Stimulated activated CD8-positive, alpha-beta memory T cell treated with anti-CD3 and anti-CD28 coated beads, Interleukin-4, amount 100 ng/mL, for 4 hours (primary cell): Measurements from ENCODE around the gene MAPKAPK2.

Source experiments
- DNase-seq, 2 donors: peaks; one replicate each; pipeline ENCODE4 v3.0.0-alpha.2; 2020; ENCODE audit warnings: low read depth in 2 of 2, low spot score in 1 of 2

MAPKAPK2 gene

DNA sequence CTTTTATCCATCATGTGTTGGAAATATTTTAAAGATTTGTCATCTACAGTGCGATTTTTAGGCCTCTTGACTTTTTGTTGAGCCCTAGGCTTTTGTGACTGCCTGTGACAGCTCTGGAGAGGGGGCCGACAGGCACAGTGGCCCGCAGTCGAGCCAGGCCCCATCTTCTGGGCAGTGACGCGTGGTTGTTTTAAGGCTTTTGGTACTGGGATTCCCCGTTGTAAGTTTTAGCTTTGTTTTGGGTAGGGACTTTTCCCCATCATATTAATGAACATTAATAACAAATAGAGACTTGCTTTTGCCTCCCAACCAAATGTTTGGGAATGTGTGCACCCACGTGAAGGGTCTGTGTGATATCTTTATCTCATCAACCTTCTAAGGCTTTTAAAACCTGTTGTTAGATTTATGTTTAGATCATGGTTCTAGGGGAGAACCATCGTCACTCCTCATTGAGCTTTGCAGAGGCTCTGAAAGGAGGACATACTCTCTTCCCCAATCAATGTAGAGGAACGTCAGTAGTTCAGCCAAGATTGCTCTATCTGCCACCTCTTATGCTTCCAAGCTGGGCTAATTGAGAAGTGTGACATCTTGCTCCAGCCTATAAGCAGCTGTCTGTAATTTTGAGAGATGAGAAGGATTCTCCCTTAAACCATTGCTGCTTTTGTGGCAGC, 34.6 kb downstream of the MAPKAPK2 start:
- DNase-seq, result no peak

DNA sequence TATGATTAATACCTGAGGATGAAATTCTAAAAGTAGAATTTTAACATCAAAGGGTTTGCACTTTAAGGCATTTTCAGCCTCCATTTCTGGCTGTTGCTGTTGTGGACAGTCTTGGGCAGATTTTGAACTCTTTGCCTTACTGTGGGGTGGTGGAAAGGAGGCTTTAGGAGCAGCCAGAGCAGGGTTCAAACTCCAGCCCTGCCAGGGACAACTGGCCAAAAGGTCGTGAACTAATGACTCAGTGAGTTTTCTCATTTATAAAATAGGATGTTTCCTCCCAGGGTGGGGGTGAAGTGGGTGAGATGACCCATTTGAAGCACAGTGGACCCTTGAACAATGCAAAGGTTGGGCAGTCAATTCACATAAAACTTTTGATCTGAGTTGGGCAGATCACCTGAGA, 36.7 kb downstream of the MAPKAPK2 start:
- no peak for DNase-seq

DNA sequence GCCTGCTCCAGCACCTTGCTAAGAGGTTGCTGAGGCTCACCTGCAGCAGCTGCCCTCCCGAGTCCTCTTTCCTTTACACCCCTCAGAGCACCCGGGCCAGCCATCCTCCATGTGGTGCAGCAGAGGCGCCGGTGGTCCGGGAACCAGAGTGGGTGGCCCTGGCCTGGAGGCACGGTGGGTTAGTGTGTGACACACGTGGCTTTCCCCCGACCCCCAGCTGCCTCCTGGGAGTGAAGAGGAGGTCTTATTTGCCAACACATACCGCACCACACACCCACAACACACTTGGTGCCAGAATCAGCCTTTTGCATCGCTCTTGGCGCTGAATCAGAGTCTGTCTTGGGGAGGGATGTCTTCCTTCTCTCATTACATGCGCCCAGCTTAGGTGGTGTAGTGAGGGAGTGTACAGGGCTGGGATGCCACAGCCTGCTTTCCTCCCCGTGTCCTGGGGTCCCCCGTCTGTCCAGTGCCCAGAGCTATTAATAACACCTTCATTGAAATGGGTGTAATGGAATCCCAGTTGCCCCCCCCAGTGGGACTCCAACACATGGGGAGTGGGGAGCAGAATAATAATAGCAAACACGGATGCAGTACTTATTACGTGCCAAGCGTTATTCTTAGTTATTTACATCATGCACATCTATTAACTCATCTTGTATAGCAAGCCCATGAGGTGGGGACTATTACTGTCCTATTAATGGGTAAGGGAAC, 38.2 kb downstream of the MAPKAPK2 start:
- DNase-seq, result no peak

DNA sequence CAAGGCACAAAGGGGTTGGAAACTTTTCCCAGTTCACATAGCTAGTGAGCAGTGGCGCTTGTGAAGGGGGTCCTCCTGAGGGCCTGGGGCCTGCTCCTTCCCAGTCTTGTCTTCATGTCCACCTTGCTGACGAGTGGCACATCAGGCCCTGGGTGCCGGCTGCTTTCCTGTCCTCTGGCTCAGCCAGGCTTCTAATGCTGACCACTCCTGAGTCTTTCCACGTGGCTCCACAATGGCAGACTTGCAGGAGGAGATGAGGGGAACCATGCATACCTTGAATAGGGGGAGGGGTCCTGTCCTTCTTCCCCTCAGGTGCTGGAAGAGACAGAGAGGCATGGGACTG, 38.7 kb downstream of the MAPKAPK2 start:
- DNase-seq, result no peak

DNA sequence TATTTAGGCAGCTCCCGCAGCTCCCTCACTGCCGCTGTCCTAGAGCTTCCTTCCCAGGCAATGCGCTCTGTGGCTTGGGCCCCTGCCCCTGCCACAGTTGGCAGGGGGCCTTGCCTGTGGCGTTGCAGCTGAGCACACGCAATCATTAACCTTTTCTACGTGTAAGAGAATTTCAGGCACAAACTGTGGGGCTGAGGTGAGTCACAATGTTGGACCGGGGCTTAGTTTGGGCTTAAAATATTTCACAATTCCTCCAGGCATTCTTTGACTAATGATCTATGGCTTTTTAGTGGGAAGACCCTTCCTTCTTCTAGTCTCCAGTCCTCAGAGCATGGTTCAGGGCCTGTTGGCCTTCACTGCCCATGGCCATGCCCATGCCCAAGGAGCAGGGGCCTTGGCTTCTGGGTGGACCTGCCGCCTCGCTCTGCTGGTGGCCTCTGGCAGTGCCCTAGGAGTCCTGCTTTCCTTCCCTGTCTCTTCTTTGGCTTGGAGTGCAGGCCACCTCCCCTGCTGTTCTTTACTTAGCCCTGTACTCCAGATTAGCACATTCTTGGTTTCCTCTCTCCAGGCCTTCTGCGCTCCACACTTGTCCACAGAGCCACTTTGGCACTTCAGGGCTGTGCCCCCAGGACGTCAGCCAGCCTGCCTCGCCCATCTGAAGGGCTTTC, 39.2 kb downstream of the MAPKAPK2 start:
- DNase-seq, result no peak

DNA sequence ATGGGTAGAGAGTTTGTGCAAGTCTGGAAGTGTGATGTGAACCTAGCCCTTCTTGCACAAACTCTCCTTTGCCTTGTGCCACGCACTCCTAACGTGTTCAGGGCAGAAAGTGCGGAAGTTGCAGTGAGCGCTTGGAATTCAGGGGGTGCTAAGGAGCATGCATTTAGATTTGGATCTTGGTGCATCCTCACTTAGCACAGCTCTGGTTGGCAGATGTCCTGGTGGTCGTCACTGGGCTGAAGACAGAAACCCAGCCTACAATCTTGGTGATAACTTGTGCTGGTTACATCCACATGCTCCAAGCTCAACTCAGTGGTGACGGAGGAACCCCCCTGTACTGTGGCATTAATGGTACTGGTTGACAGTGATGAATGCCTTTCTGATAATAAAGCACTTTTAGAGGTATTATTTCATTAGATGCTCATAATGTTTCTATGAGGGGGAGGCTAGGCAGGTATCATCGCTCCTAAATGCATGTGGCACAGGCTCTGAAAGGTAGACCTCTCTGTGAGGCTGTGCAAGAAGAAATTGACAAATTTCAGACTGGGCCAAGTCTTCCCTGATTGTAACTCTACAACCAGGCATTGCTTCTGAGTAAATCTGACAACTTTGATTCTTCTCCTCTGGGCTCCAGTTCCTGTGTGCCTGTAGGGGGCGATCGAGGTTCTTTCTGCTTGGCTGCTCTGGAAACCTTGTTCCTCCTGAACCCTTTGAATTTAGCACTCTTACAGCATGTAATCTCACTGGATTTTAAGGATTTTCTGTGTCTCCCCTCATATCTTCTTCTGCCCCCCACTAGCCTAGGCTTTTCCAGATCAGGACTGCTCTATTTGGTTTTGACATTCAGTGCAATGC, 40.6 kb downstream of the MAPKAPK2 start:
- peak in 1 of 2 donors; percentile 28 for DNase-seq

DNA sequence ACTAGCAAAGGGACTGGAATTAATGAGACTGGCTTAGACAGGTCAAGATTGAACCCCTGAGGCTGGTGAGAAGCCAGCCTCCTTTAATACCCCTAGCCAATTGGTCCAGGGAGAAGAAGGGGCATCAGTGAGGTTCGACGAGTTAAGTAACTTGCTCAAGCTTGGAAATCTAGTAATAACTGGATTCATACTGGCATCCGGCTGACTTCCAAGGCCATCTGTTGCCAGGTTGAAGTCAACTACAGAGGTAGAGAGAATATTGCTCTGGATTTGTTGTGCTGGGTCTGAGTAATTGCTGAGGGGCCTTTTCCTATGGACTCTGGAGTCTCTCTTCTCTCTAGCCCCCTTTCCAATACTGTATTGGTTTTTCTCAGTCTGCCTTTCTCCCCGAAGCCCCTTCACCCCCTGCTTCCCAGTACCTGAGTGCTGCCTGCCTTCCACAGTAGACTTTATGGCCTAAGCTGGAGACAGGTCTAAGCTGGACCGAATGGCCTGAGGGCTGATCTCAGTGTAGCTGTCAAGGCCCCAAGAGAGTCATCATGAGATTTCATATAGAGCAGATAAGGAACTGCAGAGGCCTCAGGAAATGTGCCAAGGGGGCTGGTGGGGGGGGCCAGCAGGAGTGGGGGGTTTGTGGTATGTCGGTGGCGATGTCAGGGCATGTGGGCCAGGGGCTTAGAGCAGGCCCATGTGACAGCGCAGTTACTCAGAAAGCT, 43.4 kb downstream of the MAPKAPK2 start:
- DNase-seq, result no peak

DNA sequence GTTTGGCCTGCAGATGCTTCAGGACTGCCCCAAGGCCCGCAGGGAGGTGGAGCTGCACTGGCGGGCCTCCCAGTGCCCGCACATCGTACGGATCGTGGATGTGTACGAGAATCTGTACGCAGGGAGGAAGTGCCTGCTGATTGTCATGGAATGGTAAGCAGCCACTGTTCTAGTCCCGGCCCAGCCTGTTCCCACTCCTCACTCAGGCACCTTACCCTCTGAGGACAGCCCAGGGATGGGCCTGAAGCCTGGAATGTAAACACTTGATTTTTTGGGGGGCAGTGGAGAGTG, 43.9 kb downstream of the MAPKAPK2 start:
- no peak for DNase-seq

DNA sequence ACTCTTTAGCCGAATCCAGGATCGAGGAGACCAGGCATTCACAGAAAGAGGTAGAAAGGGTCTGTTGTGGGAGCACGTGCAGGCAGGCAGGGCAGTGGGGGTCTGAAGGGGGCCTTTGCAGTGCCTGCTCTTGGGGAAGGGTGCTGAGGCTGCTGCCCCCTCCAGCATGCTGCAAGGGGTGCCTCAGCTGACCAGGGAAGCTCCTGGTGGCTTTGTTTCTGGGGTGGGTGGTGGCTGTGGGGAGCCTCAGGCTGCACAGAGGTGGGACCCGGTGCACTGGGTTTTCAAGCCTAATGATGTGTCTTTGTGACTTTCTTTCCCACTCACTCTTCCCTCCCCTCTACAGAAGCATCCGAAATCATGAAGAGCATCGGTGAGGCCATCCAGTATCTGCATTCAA, 44.3 kb downstream of the MAPKAPK2 start:
- no peak for DNase-seq

DNA sequence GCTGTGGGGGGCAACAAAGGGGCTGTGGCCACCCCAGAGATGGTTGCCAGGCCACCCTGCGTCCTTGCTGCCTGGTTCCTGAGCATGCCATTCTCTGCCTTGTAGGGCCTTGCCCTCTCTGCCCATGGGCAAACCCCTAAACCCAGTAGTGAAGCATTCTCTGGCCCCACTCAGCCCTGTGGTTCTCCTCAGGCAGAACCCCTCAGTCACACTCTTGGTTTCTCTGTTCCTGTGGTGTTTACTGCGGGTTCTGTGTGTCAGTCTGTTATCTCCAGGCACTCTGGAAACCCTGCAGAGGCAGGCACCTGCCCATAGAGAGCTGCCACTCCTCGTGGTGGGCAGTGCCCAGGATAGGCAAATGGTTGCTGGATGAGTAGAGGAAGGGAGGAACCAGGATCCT, 44.8 kb downstream of the MAPKAPK2 start:
- no peak for DNase-seq

DNA sequence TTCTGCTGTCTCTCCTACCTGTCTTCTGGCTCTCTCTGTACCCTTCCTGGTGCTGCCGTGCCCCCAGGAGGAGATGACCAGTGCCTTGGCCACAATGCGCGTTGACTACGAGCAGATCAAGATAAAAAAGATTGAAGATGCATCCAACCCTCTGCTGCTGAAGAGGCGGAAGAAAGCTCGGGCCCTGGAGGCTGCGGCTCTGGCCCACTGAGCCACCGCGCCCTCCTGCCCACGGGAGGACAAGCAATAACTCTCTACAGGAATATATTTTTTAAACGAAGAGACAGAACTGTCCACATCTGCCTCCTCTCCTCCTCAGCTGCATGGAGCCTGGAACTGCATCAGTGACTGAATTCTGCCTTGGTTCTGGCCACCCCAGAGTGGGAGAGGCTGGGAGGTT, 47.8 kb downstream of the MAPKAPK2 start:
- DNase-seq, result no peak

DNA sequence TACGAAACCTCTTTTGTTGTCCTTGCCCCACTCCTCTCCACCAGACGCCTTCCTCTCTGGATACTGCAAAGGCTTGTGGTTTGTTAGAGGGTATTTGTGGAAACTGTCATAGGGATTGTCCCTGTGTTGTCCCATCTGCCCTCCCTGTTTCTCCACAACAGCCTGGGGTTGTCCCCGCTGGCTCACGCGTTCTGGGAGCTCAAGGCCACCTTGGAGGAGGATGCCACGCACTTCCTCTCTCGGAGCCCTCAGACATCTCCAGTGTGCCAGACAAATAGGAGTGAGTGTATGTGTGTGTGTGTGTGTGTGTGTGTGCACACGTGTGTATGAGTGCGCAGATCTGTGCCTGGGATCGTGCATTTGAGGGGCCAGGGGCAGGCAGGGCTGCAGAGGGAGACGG, 48.3 kb downstream of the MAPKAPK2 start:
- no peak for DNase-seq

DNA sequence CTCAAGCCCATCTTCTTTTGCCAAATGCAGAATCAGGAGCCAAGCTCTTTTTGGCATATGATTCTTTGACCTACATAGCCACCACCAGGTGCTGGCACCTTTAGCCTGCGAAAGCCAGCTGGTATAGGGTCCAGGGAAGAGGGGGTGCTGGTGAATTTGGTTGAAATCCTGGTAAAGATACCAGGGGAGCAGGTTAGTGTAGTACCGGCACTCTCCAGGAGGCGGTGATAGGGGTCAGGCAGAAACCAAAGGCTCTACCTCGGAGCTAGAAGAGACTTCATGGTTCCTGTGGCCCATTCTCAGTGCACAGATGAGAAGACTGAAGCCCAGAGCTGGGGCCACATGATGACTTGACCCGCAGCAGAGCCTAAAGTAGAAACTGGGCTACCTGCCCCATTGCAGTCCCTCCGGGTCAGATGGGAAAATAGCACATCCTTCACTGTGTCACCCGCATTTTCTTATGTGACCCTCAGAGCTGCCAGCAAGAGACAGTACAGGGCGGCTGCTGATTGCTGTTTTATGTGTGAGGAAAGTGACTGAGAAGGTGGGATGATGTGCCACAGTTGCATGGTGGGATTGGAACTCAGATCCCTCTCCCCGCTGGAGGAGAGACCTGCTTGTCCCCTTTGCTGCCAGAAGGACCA, 49.9 kb downstream of the MAPKAPK2 start:
- DNase-seq, result peak; percentile 50 to 77

DNA sequence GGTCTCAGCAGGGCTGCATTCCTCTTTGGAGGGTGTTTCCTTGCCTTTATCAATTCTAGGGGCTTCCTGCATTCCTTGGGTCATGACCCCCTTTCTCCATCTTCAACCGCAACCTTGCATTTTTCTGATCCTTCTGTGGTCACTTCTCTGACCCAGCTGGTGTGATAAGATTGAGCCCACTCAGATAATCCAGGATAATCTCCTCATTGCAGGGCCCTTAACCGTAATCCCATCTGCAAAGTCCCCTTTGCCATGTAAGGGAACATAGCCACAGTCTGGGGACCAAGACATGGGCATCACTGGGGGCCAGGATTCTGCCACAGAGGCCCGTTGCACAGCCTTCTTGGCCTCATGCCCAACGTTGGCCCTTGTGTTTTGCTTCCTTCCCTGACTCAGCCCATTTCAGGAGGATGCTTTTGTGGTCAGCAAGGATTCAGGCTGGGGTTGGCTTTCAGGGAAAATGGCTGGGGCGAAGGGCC, 50.9 kb downstream of the MAPKAPK2 start:
- DNase-seq, result no peak

DNA sequence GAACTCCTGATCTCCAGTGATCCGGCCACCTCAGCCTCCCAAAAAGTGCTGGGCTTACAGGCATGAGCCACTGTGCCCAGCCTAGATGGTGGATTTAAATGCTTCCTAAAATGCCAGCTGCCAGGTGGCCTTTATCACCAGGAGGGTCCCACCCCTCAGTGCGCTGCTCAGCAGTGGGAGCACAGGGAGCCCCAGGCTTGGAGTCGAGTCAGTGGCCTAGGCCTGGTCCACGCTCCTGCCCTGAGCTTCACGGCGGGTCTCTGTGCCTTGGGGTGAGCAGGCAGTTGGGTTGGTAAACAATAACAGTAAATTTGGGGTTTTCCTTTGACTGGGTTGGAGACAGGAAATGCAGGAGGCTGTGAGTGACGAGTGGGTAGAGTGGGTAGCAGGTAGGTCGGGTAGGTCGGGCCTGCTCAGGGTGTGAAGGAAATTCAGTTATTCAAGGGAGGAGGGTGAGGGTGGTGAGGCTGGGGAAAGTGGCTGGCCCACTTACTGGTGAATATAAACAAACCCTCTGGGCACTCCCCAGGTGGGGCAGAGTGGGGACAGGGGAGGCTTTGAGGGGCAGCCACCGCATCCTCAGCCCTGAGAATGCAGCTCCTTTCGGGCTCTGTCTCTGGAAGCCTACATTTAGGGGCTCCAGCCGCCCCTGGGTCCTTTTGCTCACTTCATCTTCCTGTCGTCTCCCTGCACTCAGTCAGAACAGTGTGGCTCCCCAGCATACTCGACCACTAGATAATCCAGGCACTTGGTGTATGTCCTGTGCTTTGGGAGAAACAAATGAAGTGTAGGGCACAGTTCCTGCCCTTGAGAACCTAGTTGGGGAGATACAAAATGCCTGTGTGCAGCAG, 52.4 kb downstream of the MAPKAPK2 start:
- DNase-seq, result peak in 1 of 2 donors; percentile 30

DNA sequence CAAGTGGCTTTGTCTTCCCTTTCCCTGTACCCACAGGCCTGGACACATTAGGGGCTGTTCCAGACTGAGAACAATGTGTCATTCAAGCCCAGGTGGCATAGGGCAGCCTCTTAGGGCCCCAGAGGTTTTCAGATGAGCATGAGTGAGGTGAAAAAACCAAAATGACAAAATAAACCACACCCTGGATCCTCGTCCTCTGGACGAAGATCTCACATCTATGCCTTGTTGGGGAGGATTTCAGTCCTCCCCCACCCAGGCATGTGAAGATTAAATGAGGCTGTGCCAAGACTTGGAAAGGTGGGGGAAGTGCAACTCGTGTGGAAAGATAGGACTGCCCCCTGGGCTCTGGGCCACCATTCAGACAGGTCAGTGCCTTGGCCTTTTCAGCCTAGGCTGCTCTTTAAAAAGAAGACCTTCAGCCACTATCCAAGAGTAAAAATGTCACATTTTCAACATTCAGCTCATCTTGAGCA, 53.1 kb downstream of the MAPKAPK2 start:
- DNase-seq, result no peak

DNA sequence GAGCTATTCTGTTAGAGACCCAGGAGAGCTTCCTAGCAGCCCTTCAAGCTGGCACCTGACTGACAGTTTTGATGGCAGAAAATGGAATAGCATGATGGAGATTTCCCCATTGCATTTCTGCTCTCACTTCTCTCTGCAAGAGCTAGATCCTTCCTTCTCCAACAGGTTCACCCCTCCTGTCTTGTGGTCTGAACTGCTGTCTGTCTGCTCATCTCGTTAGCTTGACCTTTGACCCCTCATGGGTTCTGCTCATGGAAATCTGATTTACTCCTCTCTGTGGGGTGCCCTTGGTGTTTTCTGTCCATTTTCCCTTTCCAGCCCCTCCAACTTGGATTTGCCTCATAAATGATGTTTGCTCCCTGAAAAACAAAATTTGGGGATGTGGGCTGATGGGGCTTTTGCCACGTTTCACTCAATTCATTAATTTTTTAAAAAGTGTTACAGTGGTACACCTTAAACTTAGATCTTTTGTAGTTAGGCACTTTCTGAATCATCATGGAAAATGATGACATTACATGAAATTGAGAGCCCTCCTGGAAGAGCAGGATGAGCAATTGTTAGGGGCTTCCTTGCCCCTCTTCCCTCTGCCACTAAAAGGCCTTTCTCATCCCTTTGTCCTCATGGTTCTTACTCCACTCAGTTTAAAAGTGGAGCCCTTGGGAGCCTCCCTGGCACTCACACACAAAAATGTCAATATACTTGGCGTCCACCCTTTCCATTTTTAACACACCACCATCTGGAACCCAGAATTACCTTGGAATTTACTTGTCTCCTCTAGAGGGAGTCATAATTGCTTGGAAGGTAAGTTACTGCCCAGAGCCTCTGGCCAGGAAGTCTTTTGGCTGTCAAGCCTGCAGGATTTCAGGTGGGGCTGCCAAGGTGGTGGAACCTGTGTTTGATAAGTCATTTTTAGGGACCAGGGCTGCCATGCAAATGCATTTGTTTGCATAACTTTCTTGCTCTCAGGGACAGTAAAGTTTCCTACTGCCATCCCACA, 54.0 kb downstream of the MAPKAPK2 start:
- no peak for DNase-seq

DNA sequence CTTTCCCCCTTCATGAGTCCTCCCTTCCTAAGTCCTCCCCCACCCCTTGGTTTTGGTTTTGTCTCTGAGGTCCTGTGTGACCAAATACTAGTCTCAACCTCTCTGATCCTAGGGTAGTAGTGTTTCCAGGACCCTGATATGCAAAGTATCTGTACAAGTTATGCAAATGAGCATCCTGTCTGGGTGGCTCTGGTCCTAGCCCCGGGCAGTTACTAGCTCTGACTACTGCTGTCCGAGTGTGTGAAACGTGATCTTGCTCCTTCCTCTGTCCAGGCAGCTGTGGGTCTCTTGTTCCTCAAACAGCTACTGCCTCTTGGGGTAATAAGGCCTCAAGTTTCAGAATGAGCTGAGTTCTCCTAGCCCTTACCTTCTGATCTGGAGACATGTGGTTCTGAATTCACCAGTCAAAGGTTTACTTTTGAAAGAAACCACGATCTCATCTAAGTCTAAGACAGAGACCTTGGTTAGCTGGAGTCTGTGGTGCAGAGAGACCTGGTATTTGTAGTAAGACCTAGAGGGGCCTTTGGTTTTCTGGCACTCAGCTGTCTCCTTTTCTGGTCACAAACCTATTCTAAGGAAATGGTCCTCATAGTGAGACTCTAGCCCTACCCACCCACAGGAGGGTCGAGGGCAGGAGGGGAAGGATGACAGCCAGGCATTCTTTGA, 54.8 kb downstream of the MAPKAPK2 start:
- DNase-seq, result no peak
